Mononuclear cell (primary cell): ENCODE data around the gene ATP9B. TPM values are rescaled to one million over a fixed set of nuclear protein-coding genes. Genes with fewer than 3 reads are reported as not detected.

ENCODE experiments used
- H3K27me3 ChIP-seq: 2 replicates; pipeline ENCODE4 v1.6.0; 2011; ENCODE audit warnings: low read length, control low read depth; ENCODE audit not compliant: insufficient read depth
- H3K4me1 ChIP-seq: 2 replicates; pipeline ENCODE4 v1.5.1; 2011; ENCODE audit warnings: mild to moderate bottlenecking, low read length, control low read depth; ENCODE audit not compliant: insufficient read depth
- H3K4me3 ChIP-seq: 2 replicates; pipeline ENCODE4 v1.5.1; 2011; ENCODE audit warnings: mild to moderate bottlenecking, low read length, moderate library complexity
- H3K9me3 ChIP-seq: 2 replicates; pipeline ENCODE4 v1.5.1; 2011; ENCODE audit warnings: low read depth, mild to moderate bottlenecking, control low read depth, low read length
- total RNA-seq: library from RNA; depleted of rRNA; stranded (reverse); fragments of >200 nt; gene quantifications from one replicate; pipeline ENCODE4 v1.2.3, GENCODE V29; 2012

Gene ATP9B
- total RNA-seq, 1 donor: 84.2 TPM

DNA sequence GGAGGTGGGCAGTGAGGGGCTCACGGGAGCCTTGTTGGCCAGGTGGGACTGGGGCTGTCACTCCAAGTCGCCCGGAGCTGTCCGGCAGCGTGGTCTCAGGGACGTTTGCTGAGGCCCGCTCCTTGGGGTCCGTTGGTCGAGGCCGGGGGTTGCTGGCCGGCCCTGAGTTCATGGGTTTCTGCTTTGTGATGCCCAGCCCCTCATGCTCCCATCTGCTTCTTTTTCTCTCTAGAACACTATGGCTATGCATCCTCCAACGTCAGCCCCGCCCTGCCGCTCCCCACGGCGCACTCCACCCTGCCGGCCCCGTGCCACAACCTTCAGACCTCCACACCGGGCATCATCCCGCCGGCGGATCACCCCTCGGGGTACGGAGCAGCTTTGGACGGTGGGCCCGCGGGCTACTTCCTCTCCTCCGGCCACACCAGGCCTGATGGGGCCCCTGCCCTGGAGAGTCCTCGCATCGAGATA is 341.0 kb downstream of the ATP9B start:
- Histone ChIP-seq H3K9me3 (no peaks in the 10 kb centered on the region), H3K27me3 (no peaks in the 10 kb centered on the region), H3K4me1 (peaks cover 16% of the 10 kb centered on the region), H3K4me3 (no peak overlapping the region)

DNA sequence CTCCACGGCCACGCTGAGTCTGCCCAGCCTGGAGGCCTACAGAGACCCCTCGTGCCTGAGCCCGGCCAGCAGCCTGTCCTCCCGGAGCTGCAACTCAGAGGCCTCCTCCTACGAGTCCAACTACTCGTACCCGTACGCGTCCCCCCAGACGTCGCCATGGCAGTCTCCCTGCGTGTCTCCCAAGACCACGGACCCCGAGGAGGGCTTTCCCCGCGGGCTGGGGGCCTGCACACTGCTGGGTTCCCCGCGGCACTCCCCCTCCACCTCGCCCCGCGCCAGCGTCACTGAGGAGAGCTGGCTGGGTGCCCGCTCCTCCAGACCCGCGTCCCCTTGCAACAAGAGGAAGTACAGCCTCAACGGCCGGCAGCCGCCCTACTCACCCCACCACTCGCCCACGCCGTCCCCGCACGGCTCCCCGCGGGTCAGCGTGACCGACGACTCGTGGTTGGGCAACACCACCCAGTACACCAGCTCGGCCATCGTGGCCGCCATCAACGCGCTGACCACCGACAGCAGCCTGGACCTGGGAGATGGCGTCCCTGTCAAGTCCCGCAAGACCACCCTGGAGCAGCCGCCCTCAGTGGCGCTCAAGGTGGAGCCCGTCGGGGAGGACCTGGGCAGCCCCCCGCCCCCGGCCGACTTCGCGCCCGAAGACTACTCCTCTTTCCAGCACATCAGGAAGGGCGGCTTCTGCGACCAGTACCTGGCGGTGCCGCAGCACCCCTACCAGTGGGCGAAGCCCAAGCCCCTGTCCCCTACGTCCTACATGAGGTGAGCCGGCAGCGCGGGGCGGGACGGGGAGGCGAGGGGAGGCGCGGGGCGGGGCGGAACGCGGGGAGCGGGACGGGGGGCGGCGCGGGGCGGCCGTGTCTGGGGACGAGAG is 341.8 kb downstream of the ATP9B start:
- Histone ChIP-seq H3K9me3 (no peaks in the 10 kb centered on the region), H3K4me3 (no peak overlapping the region), H3K4me1 (peaks cover 9% of the 10 kb centered on the region), H3K27me3 (no peaks in the 10 kb centered on the region)

GRCh38 chr18:79411614-79412526 is 342.7 kb downstream of the ATP9B start:
- Histone ChIP-seq H3K4me3 (no peak overlapping the region), H3K27me3 (no peaks in the 10 kb centered on the region), H3K9me3 (no peaks in the 10 kb centered on the region), H3K4me1 (no peaks in the 10 kb centered on the region)

GRCh38 chr18:79413025-79413424 is 343.8 kb downstream of the ATP9B start:
- no peak overlapping the region for H3K4me3 ChIP-seq
- H3K4me1 ChIP-seq: no peaks in the 10 kb centered on the region
- no peaks in the 10 kb centered on the region for H3K9me3 ChIP-seq
- H3K27me3 ChIP-seq: no peaks in the 10 kb centered on the region

DNA sequence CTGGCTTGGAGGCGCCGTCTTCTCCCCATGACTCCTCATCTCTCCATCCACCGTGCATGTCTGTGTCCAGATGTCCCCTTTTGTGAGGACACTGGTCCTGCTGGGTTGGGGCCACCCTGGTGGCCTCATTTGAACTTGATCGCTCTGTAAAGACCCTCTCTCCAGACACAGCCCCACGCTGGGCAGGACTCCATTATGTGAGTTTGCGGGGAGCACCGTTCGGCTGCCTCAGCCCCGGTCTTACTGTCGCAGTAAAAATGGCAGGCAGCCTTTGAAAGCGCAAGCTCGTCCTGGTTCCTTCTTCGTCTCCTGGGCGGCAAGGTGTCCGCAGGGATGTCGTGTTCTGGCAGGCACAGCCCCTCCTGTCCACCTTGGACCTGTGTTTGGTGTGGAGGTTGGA is 344.2 kb downstream of the ATP9B start:
- Histone ChIP-seq H3K9me3 (no peaks in the 10 kb centered on the region), H3K4me3 (no peak overlapping the region), H3K27me3 (no peaks in the 10 kb centered on the region), H3K4me1 (no peaks in the 10 kb centered on the region)

GRCh38 chr18:79413901-79414300 is 344.7 kb downstream of the ATP9B start:
- no peaks in the 10 kb centered on the region for H3K4me1 ChIP-seq
- no peaks in the 10 kb centered on the region for H3K9me3 ChIP-seq
- no peaks in the 10 kb centered on the region for H3K27me3 ChIP-seq
- no peak overlapping the region for H3K4me3 ChIP-seq

DNA sequence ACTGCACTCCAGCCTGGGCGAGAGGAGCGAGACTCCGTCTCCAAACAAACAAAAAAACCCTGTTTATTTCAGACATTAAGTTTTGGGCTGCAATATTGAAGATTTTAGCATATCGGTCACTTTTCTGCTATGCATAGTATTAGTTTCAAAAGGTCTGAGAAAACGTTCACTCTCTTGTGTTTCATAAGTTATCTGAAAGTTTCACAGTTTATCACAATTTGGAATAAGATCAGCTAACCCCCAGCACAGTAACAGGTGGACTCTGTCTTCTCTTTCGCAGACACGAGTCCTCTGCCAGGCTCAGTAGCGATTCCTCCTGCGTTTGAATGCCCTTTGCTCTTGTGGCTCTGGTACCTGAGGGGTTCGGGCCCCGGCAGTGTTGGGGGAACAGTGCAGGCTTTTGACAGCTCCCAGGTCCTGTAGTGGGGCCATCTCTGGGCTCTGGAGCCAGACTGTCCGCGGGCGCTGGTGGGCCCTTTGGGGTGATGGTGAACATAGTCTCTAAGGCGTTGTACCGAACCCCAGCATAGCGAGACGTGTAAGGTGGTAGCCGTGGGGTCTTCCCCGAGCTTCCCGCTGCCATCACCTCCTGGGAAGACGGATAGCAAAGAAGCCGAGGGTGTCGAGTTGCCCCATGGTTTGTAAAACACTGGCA is 347.0 kb downstream of the ATP9B start:
- no peak overlapping the region for H3K4me3 ChIP-seq
- H3K9me3 ChIP-seq: no peaks in the 10 kb centered on the region
- no peaks in the 10 kb centered on the region for H3K27me3 ChIP-seq
- no peaks in the 10 kb centered on the region for H3K4me1 ChIP-seq

DNA sequence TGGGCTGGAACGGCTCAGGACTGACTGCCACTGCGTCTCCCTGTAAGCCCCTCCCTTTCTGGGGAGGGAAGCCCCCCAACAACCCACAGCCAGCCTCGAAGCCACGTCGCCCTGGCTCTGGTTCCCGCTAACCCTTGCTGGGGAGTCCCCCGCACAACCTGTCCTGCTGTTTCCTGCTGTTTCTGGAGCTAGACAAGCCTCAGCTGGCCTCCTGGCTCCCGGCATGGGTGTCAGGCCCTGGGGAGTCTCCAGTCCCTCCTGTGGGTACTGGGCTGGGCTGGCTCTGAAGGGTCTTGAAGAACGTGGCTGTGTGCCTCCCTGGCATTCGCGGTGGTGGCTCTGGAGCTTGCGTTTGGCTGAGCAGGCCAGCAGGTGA is 347.5 kb downstream of the ATP9B start:
- no peaks in the 10 kb centered on the region for H3K9me3 ChIP-seq
- H3K27me3 ChIP-seq: no peaks in the 10 kb centered on the region
- H3K4me3 ChIP-seq: no peak overlapping the region
- H3K4me1 ChIP-seq: no peaks in the 10 kb centered on the region

DNA sequence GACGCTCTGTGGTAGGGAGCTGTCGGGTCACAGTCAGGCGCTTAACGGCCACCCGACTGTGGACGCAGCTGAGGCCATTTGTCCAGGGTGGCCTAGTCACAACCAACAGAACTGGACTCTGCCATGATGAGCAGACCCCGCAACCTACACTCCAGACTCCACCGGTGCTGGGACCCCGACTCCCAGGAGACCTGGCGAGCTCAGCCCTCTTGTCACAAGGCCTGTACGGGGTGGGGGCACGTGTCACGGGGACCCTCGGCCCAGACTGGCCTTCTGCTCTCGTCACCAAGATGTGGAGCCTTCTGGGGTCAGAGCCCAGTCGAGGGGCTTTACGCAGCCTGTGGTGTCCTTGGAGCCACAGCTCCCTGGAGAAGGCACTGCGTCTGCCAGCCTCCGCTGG is 349.0 kb downstream of the ATP9B start:
- H3K4me3 ChIP-seq: no peak overlapping the region
- H3K9me3 ChIP-seq: no peaks in the 10 kb centered on the region
- H3K27me3 ChIP-seq: no peaks in the 10 kb centered on the region
- no peaks in the 10 kb centered on the region for H3K4me1 ChIP-seq

DNA sequence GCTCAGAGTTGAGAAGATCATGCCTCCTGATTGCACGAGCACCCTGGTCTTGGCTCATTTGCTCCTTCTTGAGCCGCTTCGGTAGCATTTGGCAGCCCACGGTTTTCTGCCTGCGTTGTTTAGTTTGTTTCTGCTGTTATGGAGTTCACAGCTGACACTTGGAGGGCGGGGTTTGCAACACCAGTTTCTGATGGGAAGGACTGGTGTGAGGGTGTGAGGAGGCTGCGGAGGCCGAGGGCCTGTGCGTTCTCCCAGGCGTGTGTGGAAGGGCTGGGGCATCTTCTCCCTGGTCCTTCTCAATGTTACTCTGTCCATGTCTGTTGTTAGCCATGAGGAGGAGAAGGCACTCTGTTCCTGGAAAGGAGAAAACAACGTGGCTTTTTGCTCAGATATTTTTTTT is 349.4 kb downstream of the ATP9B start:
- Histone ChIP-seq H3K27me3 (no peaks in the 10 kb centered on the region), H3K4me3 (no peak overlapping the region), H3K9me3 (no peaks in the 10 kb centered on the region), H3K4me1 (no peaks in the 10 kb centered on the region)

DNA sequence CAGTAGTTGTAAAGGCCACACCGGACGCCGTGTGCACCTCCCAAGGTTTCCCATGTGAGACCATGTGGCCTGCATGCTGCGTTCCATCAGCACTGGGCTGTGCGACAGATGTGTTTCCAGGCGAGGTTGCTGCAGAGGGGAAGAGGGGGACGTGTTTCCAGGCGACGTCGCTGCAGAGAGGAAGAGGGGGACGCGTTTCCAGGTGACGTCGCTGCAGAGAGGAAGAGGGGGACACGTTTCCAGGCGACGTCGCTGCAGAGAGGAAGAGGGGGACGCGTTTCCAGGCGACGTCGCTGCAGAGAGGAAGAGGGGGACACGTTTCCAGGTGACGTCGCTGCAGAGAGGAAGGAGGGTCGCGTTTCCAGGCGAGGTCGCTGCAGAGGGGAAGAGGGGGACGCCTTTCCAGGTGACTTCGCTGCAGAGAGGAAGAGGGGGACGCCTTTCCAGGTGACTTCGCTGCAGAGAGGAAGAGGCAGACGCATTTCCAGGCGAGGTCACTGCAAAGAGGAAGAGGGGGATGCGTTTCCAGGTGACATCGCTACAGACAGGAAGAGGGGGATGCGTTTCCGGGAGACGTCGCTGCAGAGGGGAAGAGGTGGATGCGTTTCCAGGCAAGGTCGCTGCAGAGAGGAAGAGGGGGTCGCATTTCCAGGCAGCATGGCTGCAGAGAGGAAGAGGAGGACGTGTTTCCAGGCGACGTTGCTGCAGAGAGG is 351.0 kb downstream of the ATP9B start:
- no peak overlapping the region for H3K4me3 ChIP-seq
- no peaks in the 10 kb centered on the region for H3K9me3 ChIP-seq
- H3K27me3 ChIP-seq: no peaks in the 10 kb centered on the region
- no peaks in the 10 kb centered on the region for H3K4me1 ChIP-seq

- Histone ChIP-seq H3K9me3 (no peaks in the 10 kb centered on the region), H3K4me3 (no peak overlapping the region), H3K27me3 (no peaks in the 10 kb centered on the region), H3K4me1 (no peaks in the 10 kb centered on the region)
Measured at GRCh38 chr18:79421275-79421857, 352.2 kb downstream of the ATP9B start.

DNA sequence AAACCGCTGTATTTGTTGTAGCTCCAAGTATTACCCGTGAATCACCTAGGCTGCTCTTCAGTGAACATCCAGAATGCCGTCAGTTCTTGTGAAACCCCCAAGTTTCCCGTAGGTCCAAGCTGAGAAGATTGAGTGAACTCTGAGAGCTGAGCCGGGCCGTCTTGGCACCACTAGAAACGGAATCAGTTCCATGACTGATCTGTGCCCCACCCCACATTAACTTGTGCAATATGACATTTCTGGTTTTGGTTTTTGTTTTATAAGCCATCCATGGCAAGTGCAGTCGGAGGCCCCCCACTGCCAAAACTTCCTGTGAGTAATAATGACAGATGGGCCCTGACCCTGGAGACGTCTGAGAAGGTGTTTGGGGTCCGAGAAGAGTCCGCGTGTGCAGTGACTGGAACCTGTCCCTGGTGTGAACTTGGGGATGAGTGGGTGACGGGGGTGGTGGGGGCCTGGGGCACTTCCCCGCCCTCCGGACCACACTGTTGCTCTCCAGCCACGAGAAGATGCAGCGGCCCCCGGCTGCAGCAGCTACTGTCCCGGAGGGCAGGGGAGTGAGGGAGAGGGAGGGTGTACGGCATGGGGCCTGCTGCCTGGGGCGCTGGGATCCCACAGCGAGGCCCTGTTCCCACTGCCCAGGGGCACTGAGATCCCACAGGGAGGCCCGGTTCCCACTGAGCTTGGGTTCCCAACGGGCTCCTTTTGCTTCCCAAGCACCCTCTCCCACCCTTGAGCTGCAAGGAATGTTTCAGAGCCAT is 353.0 kb downstream of the ATP9B start:
- Histone ChIP-seq H3K9me3 (no peaks in the 10 kb centered on the region), H3K4me3 (no peak overlapping the region), H3K4me1 (no peaks in the 10 kb centered on the region), H3K27me3 (no peaks in the 10 kb centered on the region)

- no peaks in the 10 kb centered on the region for H3K4me1 ChIP-seq
- no peak overlapping the region for H3K4me3 ChIP-seq
- H3K27me3 ChIP-seq: no peaks in the 10 kb centered on the region
- no peaks in the 10 kb centered on the region for H3K9me3 ChIP-seq
Measured at GRCh38 chr18:79422783-79423165, 353.6 kb downstream of the ATP9B start.
